ENCODE data around the gene PGAP1. TPM values are rescaled to one million over a fixed set of nuclear protein-coding genes. Genes with fewer than 3 reads are reported as not detected.

Gene PGAP1
- total RNA-seq, 4 donors from 2014 or later: 15.8 to 26.6 (median 18.8) TPM

GRCh38 chr2:196823750-196824522, 102.6 kb downstream of the PGAP1 start:
- H3K27ac ChIP-seq: no peak overlapping the region
- in situ Hi-C loops (cut with MboI; ENCODE audit: low pct_ligation_motif_present in 1 of 4, low pct_unique_long_range_greater_than_20kb in 1 of 4, low sequenced_read_pairs in 3 of 4): no loop called here
- intact Hi-C loops (cut with DNase I; ENCODE audit: low total_unique reads): no loop called here
- no peak for DNase-seq
- H3K4me1 ChIP-seq: no peaks in the 10 kb centered on the region
- no peaks in the 10 kb centered on the region for H3K36me3 ChIP-seq
- no peaks in the 10 kb centered on the region for H3K9me3 ChIP-seq
- H3K27me3 ChIP-seq: no peaks in the 10 kb centered on the region
- TF ChIP-seq CTCF (IDR thresholded peaks at IDR 0.05) (no peak), POLR2A (IDR thresholded peaks at IDR 0.05) (no peak), EP300 (IDR thresholded peaks at IDR 0.05; ENCODE audit: low read depth) (no peak), POLR2AphosphoS5 (IDR thresholded peaks at IDR 0.05) (no peak)
- H3K4me3 ChIP-seq: no peak overlapping the region

- H3K27ac ChIP-seq: no peak overlapping the region
- no peaks in the 10 kb centered on the region for H3K4me1 ChIP-seq
- no peaks in the 10 kb centered on the region for H3K9me3 ChIP-seq
- H3K36me3 ChIP-seq: no peaks in the 10 kb centered on the region
- H3K27me3 ChIP-seq: no peaks in the 10 kb centered on the region
- no peak overlapping the region for H3K4me3 ChIP-seq
- TF ChIP-seq POLR2A (IDR thresholded peaks at IDR 0.05) (no peak), CTCF (IDR thresholded peaks at IDR 0.05) (no peak), EP300 (IDR thresholded peaks at IDR 0.05; ENCODE audit: low read depth) (no peak), POLR2AphosphoS5 (IDR thresholded peaks at IDR 0.05) (no peak)
- DNase-seq: no peak
- intact Hi-C loops (cut with DNase I; ENCODE audit: low total_unique reads) (no loop called here), in situ Hi-C loops (cut with MboI; ENCODE audit: low pct_ligation_motif_present in 1 of 4, low pct_unique_long_range_greater_than_20kb in 1 of 4, low sequenced_read_pairs in 3 of 4) (no loop called here)
- WGBS, 2 donors (ENCODE audit: low coverage in 1 of 2): 83 to 92% methylated on average over 1 of the region's 1 CpG
Measured at GRCh38 chr2:196821195-196821594, 105.3 kb downstream of the PGAP1 start.

- no peak within 1 kb of the TSS for H3K27ac ChIP-seq
- intact Hi-C loops (cut with DNase I; ENCODE audit: low total_unique reads): no loop called here
Measured at GRCh38 chr2:196809260-196809659, 117.2 kb downstream of the PGAP1 start, which contains the start of gene C2orf66. Gene C2orf66, minus strand, starts transcription at chr2:196809355. Its CDS starts 19 bp downstream, at chr2:196809336.

More at GRCh38 chr2:196809260-196809659, 117.2 kb downstream of the PGAP1 start, which contains the start of gene C2orf66:
- DNase-seq: no peak
- Histone ChIP-seq H3K4me1 (no peaks in the 10 kb centered on the region), H3K4me3 (no peak within 1 kb of the TSS), H3K27me3 (no peaks in the 10 kb centered on the region), H3K9me3 (peaks cover 0 to 5% of the 10 kb centered on the region in 2 donors), H3K36me3 (no peaks in the 10 kb centered on the region)
- in situ Hi-C loops (cut with MboI; ENCODE audit: low pct_ligation_motif_present in 1 of 4, low pct_unique_long_range_greater_than_20kb in 1 of 4, low sequenced_read_pairs in 3 of 4): no loop called here
- 71 to 93% methylated on average over 1 of the region's 1 CpG for WGBS, 2 donors (ENCODE audit: low coverage in 1 of 2)
- TF ChIP-seq EP300 (IDR thresholded peaks at IDR 0.05; ENCODE audit: low read depth) (no peak), POLR2AphosphoS5 (IDR thresholded peaks at IDR 0.05) (no peak), CTCF (IDR thresholded peaks at IDR 0.05) (no peak), POLR2A (IDR thresholded peaks at IDR 0.05) (no peak)
